Activated effector memory CD4-positive, alpha-beta T cell treated with Interleukin-2 at 50 U/mL for 16 hours (primary cell): ENCODE measurements around the gene PYGB.

ENCODE experiments used
- DNase-seq: peaks from one replicate; pipeline ENCODE4 v3.0.0-alpha.2; 2020

PYGB gene

DNA sequence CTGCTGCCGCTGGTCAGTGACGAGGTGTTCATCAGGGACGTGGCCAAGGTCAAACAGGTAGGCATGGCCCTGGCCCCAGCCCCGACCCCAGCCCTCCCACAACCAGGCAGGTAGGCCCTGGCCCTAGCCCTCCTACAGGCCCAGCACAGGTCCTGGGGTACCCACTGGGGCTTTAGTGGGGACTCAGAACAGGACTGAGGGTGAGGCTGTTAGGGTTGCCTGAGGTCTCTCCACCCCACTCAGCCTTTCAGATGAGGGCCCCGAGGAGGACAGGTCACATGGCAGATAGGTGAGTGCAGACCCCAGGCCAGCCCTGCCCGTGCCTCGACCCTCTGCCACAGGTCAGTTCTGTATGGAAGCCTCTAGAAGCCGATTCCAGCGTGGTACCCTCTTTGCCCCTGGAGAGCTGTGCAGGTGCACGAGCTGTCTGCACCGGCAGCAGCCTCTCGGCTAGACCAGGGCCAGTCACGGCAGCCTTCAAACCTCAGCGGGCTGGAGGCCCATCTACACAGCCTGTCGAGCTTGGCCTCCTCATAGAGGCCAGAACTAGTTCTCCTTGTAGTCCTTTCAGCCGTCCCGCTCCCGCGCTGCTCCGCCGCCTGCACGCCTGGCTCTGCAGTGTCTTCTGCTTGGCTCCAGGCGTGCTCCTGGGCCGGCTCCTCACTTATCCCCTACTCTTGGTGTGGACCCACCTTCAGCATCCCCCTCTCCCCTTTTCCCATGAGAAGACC is 35.5 kb downstream of the PYGB start:
- no peak for DNase-seq

DNA sequence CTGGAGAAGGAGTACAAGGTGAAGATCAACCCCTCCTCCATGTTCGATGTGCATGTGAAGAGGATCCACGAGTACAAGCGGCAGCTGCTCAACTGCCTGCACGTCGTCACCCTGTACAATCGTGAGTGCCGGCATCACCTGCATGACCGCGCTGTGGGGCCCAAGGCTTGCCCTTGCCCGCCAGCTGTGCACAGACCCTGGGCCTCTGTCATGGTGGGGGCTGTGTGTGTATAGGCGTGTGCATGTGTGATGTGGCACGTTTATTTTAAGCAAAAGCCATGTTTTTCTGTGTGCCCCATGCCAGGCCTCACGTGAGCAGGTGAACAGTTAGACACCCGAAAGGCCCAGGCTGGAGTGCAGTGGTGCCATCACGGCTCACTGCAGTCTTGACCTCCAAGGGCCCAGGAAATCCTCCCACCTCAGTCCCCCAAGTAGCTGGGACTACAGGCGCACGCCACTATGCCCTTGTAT is 36.3 kb downstream of the PYGB start:
- no peak for DNase-seq

DNA sequence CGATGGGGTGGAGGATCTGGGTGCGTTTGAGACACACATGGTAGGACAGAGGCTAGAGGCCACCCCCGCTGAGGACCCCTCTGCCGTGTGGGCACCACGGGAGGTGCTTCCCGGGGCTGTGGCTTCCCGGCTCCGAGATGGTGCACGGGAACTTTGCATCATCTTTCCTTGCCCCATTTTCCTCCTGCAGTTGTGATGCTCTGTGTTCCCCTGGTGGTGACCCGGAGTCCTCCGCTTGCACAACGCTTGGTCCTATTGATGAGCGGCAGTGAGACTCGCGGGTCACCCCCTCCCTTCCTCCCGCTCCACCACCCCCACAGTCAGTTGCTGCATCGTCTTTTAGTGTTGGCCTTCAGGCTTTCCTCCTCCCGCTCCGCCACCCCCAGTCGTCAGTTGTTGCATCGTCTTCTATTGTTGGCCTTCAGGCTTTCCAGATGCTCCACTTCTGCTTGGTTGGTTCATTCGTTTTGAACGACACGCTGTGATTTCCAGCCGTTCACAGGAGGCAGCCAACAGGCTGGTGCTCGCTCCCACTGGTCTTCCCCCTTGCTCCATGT is 37.3 kb downstream of the PYGB start:
- DNase-seq = no peak

DNA sequence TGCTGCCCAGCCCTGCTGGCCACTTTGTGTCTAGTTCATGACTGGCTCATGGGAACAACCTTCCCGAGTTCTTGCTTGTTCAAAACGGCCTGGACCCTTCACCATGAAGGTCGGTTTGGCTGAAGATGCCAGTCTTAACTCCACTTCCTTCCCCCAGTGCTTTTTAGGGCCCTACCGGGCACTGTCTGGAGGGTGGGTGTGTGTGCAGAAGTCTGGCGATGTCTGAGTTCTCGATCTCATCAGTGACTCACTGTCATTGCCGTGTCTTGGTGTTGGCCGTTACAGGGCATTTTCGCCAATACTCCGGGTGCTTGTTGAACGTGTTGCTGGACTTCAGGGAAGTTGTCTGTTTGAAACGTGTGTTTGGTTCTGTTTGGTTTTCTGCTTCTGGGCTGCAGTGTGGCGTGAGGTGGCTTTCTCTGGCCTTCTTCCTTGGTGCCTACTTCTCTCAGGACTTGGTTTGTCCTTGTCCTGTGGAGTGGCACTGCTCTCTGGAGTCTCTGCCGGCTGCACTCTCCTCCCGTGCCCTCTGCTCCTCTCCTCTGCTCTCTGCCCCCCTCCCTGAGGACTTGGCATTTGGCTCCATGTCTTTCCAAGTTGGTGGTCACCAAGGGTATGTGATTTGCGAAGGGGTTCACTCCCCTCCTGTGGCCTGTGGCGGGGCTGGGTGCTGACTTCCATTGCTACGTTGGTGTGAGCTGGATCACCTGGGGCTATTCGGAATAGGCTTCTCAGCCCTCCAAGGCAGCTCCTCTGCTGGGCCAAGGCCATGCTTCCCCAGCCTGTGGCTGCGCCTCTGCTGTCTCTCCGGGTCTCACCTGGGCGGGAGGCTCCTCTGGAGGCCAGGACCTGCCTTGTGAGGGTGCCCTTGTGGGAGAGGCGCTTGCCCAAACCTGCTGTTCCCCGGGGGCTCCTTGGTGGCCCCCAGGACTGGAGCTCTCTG is 38.2 kb downstream of the PYGB start:
- no peak for DNase-seq

DNA sequence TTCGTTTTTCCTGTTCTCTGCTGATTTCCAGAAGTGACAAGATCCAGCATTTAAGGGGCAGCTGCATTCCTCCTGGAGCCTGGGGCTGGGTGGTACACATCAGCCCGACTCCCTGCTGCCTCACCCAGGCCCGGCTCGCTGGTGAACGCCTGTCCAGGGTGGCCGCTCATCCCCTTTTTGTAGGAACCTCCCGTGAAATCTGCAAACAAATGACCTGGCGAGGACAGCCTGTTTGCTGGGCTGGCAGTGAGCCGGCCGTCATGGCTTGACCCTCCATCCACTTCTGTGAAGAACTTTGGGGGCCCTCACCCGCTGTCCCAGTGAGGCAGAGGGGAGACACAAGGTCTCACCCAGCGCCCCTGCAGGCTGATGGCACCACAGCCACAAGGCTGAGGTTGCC is 39.0 kb downstream of the PYGB start:
- DNase-seq = no peak

DNA sequence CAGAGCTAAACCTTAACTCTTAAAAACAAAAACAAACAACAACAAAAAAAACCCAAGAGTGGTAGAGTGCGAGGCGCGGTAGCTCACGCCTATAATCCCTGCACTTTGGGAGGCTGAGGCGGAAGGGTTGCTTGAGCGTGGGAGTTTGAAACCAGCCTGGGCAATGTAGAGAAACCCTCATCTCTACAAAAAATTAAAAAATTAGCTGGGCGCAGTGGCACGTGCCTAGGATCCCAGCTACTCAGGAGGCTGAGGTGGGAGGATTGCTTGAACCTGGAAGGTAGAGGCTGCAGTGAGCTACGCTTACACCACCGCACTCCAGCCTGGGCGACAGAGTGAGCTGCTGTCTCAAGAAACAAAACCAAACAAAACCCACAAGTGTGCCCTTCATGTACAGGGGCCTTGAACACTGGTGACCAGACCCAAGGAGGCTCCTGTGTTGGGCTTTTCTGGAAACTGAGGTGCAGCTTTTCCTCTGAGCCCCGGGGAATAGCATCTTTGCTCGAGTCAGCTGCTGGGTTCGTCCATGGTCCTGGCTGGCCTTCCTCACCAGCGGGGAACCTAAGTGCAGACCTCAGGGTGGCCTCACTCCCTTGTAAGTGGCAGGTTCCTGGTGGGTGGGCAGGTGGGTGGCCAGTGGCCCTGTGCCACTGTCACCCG is 39.9 kb downstream of the PYGB start:
- no peak for DNase-seq

DNA sequence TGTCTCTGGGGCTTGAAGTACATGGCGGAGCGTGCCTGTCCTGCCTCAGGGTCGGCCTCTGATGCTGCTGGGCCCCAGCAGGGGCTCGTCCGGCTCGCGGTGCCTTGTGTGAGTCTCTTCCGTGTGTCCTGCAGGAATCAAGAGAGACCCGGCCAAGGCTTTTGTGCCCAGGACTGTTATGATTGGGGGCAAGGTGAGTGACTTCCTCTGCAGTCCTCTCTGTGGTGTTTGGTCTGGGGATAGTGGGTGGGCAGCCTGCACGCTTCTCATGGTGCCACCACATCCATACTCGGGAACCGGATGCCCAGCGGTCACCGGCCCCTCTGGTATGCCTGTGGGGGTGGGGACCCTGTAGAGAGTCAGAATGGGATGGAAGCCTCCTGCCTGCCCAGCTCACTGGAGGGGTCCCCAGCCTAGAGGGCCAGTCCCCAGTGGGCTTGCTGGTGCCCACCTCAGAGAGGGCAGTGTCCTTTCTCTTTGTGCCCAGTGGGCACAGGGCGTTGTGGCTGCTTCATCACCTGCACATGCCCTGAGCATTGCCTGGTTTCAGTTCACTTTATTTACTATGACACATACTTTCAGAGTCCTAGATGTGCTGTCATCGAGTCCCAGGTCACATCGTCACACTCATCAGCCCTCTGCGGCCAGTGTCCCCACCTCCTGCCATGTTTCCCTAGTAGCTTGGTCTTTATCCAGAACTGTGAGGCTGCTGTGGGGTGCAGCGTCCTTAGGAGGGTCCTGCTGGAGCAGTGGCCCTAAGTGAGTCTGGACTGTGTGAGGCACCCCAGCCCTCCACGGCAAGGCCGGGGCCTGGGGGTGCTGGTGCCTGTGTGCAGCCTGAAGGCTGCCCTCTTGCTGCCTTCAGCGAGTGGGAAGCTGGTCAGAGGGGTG is 40.7 kb downstream of the PYGB start:
- DNase-seq = no peak

DNA sequence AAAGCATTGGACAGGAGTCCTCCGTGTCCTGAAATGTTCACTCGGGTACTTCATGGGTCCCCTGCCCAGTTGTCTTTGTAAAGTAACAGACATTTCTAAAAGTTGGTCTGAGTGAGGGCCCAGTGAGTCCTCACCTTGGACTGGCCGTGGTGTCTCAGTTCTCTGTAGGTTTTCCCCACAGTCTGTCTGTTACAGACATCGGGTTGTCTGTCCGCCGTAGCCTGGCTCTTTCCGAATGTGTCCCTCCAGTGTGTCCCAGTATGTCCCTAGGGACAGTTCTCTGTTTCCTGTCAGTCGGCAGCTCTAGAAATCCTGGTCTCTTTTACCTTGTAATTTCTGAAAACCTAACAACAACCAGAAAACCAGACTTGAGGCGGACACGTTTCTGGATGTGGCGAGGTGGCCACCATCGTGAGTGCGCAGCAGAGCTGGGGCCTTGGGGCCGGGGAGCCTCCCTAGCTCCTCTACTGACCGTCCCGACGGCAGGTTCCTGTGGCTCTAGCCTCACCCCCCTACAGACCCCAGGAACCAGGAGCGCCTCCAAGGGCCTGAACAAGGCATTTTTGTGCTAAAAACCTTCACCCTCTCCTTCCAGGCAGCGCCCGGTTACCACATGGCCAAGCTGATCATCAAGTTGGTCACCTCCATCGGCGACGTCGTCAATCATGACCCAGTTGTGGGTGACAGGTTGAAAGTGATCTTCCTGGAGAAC is 42.2 kb downstream of the PYGB start:
- DNase-seq = no peak

DNA sequence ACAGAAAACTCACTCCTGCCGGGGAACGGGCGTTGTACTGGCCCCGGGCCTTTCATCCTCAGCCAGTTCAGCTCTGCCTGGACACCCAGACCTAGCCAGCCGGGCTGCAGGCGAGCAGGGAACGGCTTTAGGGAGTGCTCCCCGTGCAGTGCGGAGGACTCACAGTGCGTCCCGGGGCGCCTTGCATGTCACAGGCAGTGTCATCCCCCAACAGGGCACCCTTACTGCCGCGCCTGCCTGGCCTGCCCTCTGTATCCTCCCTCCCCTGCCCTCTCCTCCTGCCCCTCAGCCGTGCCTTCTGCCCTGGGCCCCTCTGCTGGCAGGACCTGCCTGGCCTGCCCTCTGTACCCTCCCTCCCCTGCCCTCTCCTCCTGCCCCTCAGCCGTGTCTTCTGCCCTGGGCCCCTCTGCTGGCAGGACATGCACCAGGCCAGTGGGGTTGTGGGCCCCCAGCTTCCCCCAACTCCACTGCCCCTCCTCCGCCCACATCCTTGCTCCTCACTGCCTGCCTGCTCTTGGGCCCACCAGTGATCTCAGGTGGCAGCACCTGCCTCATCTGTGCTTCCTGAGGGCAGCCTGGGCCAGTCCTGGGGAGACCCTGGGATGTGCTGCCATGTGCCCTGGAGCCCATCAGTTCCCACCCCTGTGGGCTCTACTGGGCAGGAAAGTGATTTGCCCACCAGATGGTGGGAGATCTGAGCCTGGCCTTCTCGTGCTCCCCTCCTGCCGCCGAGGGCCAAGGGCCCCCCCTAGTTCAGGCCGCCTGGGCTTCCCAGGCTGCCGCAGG is 43.0 kb downstream of the PYGB start:
- no peak for DNase-seq

DNA sequence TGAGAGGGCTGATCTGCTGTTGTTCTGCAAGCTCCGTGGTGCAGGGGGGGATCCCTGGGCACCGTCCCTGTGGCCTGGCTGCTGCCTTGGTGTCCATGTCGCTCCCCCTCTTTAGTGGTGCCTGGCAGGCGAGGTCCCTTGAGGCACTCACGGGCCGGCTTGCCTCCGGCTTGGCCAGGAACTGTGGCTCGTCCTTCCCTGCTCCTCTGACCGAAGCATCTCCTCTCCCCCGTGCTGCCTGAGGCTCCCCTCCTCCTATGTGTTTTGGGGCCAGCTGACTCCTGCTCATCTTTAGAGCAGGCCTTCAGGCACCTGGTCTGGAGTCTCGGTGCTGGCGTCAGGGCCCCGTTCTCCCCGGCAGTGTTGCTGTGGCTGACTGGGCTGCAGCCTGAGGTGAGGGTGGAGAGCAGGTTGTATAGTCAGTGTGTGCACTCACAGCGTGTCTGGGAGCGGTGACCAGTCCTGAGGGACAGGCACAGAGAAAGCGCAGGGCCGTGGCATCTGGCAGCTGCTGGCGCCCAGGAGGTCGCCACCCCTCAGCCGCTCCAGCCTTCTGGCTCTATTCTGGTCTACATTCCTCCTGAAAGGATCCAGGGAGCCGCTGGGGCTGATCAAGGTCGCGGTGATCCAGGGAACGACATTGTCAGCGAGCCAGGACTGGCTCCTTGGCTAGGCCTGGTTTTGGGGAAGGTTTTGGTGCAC is 43.7 kb downstream of the PYGB start:
- no peak for DNase-seq

DNA sequence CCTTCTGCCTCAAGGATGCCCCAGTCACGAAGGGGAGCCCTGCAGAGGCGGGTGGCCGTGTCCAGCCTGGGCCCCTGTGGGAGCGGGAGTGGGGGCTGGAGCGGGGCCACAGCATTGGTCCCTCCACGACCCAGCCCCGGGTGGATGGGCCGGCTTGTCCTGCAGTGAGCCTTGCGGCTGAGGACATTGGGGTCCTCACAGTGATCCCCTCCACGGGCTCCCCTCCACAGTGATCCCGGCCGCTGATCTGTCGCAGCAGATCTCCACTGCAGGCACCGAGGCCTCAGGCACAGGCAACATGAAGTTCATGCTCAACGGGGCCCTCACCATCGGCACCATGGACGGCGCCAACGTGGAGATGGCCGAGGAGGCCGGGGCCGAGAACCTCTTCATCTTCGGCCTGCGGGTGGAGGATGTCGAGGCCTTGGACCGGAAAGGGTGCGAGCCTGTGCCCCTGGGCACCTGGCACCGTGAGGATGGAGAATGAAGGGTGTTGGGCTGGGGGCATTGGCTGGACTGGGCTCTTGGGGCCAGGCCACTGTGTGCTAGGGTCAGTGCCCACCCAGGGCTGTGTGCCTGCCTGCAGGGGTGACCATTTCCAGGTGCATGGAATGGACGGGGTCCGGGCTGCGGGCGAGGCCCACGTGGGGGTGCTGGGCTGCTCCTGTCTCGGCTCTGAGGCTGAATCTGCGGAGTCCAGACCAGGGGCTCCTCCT is 44.4 kb downstream of the PYGB start:
- DNase-seq = no peak

DNA sequence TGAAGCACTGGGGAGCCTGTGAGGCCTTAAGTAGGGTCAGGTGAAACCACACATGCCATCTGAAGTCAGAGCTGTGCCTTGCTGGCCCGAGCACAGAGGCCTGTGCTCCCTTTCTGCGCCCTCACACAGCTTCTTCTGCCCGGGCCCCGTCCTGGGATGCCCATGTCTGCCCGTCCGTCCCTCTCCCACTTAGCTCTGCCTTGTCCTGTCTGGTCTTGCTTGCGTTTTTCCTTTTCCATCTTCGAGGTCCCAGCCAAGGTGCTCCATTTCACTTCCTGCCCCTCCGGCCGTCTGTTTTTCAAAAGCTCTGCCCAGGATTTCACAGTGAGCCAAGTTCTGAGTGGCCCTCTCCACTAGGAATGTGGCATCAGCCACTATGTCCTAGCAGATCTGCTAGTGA is 45.6 kb downstream of the PYGB start:
- DNase-seq = no peak

DNA sequence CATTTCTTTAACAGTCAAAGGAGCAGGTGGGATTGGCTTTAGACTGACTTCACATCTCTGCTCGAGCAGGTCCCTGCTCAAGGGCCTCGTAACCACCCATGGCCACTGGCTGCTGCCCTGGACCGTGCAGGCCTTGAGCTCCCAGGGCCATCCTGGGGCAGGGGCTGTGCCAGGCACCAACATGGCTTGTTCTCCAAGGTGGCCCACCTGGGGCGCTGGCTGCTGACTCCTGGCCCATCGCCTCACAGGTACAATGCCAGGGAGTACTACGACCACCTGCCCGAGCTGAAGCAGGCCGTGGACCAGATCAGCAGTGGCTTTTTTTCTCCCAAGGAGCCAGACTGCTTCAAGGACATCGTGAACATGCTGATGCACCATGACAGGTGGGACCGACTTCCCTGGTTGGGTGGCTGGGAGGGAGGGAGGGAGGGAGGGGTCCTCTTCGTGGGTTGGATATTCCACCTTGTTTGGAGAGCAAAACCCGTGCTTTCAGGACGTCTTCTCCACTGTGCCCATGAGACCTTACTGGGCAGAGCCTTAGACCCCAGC is 46.1 kb downstream of the PYGB start:
- no peak for DNase-seq

DNA sequence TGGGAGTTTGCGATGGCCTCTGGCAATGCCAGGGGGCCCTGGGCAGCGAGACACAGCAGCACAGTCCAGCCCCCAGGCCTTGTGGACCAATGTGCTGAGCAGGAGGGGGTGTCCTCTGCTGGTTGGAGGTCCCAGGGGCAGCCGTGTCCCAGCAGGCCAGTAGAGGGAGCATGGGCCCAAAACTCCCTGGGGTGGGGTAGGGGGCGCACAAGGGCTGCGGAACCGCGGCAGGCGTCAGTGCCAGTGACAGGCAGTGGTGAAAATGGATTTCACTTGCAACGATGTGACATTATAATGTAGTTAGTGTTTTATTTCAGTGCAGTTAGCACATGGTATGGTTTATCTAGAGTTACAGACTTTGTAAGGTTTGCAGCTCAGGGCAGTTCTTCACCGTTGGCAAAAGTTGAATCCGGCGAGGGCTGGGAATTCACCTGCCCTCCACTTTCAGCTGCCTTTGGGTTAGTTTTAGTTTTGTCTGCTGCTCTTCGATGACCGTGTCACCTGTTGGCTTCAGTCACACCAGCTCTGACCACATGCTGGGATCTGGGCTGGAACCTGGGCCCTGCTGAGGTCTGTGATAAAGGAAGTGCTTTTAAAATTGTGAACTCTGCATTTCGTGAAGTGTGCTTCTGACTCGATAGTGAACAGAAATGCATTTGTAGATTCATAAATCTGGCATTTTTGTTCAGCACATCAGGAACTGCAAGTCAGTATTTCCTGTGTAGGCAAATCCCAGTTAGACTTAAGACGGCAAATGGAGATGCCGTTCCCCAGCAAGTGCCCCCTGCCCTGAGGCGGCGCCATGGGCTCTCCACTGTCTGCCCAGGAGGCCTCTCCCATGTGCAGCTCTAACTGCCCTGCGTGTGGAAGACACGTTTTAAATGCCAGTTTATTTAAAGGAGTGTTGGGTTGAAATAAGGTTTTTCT is 46.8 kb downstream of the PYGB start:
- DNase-seq = peak; percentile 21

DNA sequence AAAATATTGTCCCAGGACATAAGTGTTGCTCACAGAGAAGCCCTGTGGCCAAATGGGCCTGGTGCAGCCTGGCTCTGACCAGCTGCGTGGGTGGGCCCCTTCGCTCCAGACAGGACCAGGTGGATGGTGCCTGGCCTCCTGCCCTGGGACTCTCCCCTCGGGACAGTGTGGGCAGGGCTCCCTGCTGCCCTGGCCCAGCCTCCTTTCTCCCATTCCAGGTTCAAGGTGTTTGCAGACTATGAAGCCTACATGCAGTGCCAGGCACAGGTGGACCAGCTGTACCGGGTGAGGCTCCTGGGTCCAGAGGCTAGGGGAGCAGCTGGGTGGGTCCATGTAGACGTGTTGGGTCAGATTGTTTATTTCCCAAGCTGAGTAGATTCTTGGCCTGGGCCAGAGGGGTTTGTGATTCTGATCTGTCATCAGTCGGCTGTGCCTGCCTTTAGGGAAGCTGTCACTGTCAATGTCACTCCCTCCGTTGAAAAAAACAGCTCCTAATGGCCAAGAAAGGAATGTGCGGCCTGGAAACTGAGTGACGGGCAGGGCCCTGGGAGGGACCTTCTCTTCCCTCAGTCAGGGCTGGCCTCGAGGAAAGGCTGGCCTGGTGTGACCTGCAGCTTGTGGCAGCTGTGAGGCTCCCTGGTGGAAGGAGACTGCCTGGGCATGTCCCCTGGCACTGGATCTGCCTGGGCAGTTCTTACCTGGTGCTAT is 47.7 kb downstream of the PYGB start:
- no peak for DNase-seq

DNA sequence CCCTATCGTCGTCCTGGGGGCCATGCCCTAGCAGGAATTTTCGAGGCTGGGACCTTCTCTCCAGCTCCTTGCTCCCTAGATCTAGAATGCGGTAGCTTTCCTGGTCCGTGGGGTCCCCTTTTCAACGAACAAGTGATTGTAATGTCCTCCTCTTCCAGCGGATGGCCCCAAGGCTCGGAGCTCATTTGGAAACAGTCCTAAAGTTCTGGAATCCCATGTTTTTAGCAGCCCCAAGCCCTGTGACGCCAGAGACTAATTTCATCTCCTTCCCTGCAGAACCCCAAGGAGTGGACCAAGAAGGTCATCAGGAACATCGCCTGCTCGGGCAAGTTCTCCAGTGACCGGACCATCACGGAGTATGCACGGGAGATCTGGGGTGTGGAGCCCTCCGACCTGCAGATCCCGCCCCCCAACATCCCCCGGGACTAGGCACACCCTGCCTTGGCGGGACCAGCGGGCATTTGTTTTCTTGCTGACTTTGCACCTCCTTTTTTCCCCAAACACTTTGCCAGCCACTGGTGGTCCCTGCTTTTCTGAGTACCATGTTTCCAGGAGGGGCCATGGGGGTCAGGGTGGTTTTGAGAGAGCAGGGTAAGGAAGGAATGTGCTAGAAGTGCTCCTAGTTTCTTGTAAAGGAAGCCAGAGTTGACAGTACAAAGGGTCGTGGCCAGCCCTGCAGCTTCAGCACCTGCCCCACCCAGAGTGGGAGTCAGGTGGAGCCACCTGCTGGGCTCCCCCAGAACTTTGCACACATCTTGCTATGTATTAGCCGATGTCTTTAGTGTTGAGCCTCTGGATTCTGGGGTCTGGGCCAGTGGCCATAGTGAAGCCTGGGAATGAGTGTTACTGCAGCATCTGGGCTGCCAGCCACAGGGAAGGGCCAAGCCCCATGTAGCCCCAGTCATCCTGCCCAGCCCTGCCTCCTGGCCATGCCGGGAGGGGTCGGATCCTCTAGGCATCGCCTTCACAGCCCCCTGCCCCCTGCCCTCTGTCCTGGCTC is 48.5 kb downstream of the PYGB start:
- DNase-seq = no peak
